Left lobe of liver (tissue), 2 donors: ENCODE measurements around the gene NHP2. TPM values are rescaled to one million over a fixed set of nuclear protein-coding genes. Genes with fewer than 3 reads are reported as not detected.
A peak's percentile ranks its signal among the peaks of the same experiment; 100 is the strongest.
"Not testable (repeated sequence)": the region's sequence is repeated elsewhere in the genome, so short reads cannot be mapped to it uniquely, and the experiment has no call there.

ENCODE experiments used
- ATAC-seq: fragments of 200-7000 bp; cut with Tn5 transposase; one replicate; pipeline ENCODE4 v1.9.1; 2020; ENCODE audit warnings: mild to moderate bottlenecking, moderate library complexity
- DNase-seq: peaks from one replicate; pipeline ENCODE4 v3.0.0-alpha.2; 2020; ENCODE audit warnings: low spot score
- total RNA-seq: library from RNA; stranded (reverse); gene quantifications from one replicate; pipeline ENCODE4 v1.2.1, GENCODE V29; 2021
- donor health status: DM: no; HTN: no; CAD: no; lungs with moderate emphysema.
- donor health status: DM: no; HTN: yes; CAD: no.

The NHP2 gene
- total RNA-seq: 45.6 TPM

DNA sequence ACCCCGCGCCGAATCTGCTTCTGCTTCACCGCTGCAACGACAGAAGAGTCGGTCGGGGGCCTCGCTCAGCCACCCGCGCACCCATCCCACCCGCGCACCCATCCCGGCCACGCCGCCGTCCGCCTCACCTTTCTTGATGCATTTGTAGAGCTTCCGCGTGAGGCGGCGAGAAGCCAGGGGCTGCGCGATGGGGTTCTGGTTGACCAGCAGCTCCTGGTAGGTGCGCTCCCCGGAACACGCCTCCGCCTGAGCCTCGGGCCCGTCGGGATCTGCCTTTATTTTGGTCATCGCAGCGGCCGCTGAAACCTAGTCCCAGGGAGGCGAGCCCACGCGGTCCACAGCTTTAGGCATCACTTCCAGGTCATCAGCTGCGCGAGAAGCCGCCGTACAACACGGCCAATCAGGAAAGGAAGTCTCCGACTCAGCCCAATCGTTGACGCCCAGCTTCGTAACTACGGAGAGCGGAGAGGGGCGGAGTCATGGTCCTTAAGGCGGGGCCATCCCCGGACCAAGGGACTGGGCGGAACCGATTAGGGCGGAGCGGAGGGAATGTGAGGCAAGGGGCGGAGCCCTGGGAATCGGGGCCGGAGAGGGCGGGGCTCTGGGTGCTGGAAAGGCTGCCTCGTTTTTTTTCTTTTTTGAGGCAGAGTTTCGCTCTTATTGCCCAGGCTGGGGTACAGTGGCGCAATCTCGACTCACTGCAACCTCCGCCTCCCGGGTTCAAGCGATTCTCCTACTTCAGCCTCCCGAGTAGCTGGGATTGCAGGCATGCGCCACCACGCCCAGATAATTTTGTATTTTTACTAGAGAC is at the start of gene NHP2:
Gene NHP2 (minus strand): TSS at position 356 of the 811 bp plus-strand sequence. CDS start 68 bp downstream, at position 288.
- DNase-seq (peak; percentile 99), ATAC-seq (peak; percentile 97)

DNA sequence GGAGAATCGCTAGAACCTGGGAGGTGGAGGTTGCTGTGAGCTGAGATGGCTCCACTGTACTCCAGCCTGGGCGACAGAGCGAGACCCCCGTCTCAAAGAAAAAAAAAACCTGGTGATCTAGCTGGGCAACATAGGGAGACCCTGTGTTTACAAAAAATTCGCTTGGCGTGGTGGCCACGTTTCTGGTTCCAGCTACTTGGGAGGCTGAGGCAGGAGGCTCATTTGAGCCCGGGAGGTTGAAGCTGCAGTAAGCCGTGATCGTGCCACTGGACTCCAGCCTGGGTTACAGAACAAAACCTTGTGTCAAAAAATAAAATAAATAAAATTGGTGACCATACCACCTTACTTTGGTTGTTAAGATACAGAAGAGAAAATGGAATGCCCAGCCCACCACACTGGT is 48.9 kb upstream of the NHP2 start:
- no peak for ATAC-seq
- DNase-seq: no peak

DNA sequence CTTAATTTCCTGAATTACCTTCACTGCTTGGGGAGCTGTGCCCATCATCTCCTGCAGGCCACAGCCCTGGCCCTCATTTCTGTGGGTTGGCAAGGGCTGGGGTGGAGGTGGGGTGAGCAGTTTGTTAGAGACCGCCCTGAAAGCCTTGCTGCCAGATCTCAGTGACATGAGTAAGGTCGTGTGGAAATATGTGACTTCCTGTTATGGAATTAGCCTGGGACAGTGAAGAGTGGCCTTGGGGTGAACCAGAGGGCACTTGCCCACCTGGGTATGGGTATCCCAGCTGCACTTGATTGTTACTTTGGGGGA is 48.2 kb upstream of the NHP2 start:
- no peak for DNase-seq
- ATAC-seq: no peak

DNA sequence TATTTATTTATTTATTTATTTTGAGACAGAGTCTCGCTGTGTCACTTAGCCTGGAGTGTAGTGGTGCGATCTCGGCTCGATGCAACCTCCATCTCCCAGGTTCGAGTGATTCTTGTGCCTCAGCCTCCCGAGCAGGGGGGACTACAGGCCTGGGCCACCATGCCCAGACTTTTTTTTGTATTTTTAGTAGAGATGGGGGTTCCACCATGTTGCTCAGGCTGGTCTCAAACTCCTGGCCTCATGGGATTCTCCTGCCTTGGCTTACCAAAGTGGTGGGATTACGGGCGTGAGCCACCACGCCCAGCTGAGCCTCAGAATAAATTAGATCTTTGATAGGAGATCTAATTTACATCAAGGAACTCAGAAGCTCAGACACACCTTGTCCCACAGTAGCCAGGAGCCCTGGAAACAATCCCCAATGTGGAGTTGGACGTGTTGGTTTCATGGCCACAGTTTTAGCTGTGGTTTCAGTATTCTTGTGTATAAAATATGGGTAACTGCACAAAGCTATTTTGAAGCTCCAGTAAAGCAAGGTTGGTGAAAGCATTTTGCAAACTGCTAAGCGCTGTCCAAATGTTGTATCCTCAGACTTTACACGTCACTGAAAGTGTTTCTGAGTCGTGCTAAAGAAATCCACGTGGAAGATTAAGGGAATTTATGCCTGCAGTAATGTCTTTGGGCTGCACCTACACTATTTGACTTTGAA is 47.7 kb upstream of the NHP2 start:
- DNase-seq: no peak
- no peak for ATAC-seq

DNA sequence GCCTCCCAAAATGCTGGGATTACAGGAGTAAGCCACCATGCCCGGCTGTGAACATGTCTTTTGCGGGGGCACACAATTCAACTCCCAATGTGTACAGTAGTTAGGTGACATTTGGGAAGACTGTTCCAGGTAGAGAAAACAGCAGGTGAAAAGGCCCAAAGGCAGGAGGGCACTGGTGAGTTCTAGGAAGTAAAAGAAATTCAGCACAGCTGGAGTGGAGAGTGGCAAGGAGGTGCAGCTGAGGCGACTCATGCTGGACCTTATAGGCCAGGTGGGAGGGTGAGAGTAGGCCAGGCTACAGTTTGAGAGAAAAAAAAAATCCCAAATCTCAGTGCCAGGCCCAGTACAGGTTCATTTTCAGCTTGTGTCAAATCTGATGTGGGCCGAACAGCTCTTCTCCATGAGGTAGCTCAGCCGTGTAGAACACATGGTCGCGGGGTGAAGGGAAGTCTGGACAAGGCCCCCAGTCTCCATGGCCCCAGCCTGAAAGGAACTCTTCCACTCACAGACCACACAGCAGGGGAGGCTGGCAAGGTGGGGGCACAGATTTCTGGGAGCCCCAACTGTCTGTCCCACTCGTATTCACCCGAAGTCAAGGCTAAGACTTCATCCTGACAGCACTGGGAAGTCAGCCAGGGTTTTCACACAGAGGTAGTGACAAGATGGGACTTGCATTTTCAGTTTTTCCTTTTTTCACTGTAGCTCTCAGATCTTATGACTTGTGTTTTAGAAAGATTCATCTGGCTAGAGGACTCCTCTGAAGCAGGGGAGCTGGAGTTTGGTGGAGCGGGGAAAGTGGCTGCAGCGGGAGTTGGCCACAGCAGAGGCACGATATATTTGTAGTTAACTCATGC is 46.1 kb upstream of the NHP2 start:
- ATAC-seq (no peak), DNase-seq (no peak)

DNA sequence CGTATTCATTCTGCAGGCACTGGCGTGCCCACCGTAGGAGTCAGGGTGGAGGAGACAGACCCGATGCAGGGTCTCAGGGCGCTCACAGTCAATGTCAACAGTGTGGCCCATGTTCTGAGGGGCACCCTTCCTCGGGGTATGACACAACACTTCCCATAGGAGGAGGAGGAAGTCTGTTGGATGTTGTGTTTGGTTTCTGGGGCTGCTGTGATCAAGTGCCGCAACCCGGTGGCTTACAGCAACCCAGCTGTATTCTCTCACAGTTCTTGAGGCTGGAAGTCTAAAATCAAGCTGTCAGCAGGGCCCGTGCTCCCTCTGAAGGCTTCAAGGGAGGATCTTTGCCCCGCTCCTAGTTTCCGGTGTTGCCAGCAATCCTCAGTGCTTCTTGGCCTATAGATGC is 45.0 kb upstream of the NHP2 start:
- ATAC-seq (no peak), DNase-seq (no peak)

DNA sequence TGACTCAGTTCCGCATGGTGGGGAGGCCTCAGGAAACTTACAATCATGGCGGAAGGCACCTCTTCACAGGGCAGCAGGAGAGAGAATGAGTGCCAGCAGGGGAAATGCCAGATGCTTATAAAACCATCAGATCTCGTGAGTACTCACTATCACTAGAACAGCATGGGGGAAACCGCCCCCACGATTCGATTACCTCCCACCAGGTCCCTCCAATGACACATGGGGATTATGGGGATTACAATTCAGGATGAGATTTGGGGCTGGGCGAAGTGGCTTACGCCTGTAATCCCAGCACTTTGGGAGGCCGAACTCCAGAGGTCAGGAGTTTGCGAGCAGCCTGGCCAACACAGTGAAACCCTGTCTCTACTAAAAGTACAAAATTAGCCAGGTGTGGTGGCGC is 44.5 kb upstream of the NHP2 start:
- ATAC-seq, DNase-seq: not testable (repeated sequence)

DNA sequence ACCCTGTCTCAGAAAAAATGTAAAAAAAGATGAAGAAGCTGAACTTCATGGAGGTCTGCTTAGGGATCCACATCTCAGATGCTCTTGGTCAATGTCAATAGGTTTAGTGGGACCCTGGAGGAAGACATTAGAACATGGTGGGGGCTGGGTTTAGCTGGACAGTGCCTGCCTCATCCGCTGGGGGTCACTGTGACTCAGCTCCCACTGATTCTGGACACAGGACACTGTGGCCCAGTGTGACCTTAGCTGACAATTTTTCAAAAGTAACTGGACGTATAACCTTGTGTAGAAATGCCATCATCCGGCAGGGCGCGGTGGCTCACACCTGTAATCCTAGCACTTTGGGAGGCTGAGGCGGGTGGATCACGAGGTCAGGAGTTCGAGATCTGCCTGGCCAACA is 43.3 kb upstream of the NHP2 start:
- no peak for DNase-seq
- peak; percentile 73 for ATAC-seq

DNA sequence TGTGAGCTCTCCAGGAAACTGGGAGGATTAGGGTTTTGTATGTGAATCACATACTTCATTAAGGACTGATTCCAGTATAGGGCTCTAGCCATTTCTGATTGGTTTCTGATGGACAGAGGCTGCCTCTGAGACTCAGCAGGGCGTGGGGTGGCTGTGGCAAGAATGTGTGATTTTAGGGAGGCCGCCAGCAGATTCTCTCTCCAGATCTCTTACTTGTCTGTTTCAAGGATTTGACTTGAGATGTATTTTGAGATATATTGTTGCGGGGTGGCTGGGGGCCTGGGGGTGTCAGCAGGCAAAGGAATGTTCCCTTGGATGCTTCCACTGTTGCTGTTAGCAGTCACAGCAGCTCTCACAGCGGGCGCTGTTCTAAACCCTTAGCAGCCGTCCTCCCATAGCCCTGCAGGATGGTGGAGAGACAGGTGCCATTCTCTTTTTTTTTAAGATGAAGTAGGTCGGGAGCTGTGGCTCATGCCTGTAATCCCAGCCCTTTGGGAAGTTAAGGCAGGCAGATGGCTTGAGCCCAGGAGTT is 42.7 kb upstream of the NHP2 start:
- ATAC-seq: no peak
- DNase-seq: no peak

DNA sequence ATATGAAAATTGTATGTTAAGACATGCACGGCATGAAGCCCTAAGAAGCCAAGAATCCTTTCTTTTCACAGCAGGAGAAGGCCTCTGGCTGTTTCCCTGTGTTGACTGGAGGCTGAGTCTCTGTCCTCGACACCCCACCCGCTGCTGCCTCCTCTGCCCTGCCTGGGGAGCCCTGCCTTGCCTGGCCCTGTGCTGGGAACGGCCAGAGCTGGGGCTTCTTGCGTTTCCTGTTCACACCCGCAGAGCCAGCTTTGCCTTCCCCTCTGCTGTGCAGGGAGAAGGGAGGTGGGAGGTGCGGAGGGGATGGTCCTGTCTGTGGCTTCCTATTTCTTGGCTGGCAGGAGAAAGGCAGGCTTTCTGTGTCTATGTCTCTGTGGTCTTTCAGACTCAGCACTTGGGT is 40.3 kb upstream of the NHP2 start:
- ATAC-seq (no peak), DNase-seq (no peak)

DNA sequence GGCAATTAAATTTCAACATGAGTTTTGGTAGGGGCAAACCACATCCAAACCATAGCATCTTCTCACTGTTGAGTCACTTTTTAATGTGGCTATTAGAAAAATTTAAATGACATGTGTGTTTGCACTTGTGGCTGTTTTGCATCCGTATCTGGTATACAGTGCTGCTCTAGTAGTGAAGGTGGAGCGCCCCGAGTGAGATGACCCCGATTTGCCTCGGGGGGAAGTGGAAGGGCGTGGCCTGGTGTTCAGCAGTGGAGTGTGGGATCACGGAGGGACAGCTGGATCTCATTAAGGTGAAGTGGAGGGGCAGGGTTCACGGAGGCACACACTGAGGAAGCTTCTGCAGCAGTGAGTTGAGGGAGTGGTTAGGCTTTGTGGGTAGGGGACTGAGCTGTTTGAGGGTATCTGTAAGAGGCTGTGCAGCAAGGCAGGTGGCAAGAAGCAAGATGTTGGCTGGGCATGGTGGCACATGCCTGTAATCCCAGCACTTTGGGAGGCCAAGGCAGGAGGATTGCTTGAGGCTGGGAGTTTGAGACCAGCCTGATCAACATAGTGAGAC is 39.6 kb upstream of the NHP2 start:
- ATAC-seq (no peak), DNase-seq (no peak)

DNA sequence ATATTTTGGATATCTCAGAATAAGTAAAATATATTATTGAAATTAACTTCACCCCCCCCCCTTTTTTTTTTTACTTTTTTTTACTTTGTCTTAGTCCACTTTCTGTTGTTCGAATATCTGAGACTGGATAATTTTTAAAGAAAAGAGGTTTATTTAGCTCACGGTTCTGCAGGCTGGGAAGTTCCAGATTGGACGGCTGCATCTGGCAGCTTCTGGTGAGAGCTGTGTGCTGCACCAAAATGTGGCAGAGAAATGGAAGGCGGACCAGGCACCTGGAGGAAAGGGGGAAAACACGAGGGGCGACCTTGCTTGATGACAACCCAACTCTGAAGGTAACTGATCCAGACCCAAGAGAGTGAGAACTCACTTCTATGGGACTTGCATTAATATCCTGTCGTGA is 39.1 kb upstream of the NHP2 start:
- ATAC-seq: no peak
- no peak for DNase-seq

DNA sequence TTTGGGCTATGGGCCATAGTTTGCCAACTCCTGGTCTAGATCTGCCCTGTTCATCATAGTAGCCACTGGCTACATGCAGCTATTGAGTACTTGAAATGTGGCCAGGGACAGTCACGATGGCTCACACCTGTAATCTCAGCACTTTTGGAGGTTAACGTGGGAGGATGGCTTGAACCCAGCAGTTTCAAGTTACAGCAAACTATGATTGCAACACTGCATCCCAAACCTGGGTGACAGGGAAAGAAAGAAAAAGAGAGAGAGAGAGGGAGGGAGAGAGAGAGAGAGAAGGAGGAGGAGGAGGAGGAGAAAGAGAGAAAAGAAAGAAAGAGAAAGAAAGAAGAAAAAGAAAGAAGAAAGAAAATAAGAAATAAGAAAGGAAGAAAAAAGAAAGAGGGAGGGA is 38.6 kb upstream of the NHP2 start:
- peak; percentile 77 for DNase-seq

DNA sequence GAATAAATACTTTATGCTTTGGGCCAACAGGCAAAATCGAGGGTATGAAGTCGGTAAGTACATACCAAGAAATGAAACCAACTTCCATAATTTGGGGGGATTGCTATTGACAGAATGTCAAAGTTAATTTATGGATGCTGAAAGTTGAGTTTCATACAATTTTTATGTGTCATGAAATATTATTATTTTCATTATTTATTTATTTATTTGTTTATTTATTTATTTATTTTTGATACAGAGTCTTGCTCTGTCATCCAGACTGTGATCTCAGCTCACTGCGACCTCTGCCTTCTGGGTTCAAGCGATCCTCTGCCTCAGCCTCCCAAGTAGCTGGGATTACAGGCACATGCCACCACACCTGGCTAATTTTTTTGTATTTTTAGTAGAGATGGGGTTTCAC is 38.0 kb upstream of the NHP2 start:
- DNase-seq (no peak), ATAC-seq (no peak)

More for the DNA sequence above, 38.6 kb upstream of the NHP2 start:
- ATAC-seq: peak; percentile 77

DNA sequence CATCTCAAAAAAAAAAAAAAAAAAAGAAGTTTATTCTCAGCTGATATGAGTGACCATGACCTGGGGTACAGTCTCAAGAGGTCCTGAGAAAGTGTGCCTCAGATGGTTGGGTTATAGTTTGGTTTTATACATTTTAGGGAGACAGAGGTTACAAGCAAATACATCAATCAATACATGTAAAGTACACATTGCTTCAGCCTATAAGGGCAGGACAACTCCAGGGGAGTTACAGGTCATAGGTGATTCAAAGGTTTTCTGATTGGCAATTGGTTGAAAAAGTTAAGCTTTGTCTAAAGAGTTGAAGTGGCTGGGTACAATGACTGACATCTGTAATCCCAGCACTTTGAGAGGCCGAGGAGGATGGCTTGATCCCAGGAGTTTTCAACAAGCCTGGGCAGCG is 35.7 kb upstream of the NHP2 start:
- ATAC-seq (no peak), DNase-seq (no peak)

DNA sequence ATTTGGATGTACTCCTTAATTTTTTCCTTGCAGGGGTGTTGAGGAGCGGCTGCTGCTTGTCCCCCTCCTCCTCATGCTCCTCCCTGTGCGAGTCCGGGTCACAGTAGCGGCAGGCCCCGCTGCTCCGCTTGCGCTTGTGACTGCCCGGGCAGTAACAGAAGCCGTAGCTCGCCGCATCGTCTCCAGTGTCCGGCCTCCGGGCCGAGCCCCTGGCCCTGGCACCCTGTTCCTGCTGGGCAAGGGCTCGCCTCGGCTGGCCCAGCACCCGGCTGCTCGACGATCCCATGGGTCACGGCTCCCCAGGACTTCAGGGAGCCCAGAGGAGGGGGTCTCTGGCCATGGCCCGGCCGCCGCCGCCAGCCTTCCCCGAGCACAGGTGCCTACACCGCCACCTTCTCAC is 33.3 kb upstream of the NHP2 start, which contains the start of gene GMCL2:
Gene GMCL2 (minus strand): TSS at position 358 of the 400 bp plus-strand sequence. CDS start 72 bp downstream, at position 286.
- DNase-seq: no peak
- ATAC-seq: no peak

DNA sequence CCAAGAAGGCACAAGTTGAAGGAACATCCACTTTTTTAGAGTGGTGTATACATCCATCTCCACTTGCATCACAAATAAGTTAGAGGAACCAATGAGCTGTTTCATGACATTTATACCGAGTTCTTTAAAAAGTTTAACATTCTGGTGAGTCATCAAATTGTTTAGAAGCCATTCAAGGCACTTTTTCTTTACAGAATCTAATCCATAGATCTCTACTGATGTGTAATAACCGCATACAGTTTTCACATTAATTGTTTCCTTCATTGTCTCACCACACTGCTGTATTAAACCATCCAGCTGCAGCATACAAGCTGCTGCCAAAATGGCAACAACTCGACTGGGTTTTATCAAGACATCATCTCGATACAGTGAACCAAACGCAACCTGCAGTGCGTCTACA is 32.7 kb upstream of the NHP2 start:
- ATAC-seq: no peak
- DNase-seq: no peak

DNA sequence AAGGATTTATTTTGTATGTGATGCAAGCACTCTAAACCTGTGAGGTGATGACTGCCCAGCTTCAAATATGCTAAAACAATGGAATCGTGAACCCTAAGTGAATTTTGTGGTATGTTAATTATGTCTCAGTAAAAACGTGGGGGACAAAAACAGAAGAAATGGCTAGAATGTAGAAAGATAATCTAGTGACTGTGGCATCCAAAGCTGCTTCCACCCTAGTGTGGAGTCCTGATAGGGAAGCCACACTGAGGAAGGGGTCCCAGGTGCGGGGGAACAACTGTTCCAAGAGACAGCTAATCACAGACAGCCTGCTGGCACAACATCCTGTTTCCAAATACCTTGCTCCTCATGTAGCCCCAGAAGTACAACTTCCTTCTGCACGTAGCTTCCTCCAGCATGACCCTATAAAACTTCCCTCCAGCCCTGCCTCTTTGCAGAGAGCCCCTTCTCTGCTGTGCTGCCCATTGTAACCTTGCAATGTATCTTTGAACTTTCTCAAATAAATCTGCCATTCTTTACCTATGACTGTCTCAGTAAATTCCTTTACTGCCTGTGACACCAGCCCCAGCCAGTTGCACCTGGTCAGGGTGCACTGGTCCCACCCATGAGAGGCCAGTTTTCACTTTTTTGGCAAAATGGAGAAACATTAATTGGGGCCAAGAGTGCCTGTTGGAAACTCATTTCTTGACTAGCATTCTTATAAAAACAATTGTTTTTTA is 28.6 kb upstream of the NHP2 start:
- DNase-seq: no peak
- ATAC-seq: no peak

DNA sequence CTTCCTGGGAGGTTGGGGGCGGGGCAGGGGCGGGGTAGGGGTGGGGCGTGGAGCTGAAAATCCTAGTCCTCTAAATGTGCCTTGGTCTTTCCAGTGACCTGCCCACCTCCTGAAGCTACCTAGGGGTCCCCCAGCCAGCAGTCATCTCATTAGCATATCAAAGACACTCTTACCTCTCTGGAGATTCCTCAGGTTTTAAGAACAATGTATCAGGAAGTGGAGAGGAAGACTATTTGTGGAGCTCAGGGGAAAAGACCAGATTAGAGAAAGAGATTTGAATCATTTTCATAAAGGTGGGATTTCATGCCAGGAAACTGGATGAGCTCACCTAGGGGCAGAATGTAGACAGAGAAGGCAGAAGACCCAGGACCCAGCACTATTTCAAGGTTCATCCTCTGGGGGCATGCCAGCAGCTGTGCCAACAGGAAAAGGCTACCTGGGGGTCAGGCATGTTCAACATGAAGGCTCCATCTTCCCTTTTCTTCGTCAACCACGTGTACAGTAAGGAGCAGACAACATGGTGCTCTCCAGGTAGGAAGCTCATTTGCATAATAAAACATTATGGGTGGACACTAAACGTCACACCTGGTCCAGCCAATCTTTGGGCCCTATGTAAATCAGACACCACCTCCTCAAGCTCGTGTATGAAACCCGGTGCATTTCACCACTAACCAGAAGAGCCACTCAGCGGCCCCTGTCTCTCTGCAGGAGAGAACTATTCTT is 26.6 kb upstream of the NHP2 start:
- ATAC-seq: no peak
- no peak for DNase-seq

DNA sequence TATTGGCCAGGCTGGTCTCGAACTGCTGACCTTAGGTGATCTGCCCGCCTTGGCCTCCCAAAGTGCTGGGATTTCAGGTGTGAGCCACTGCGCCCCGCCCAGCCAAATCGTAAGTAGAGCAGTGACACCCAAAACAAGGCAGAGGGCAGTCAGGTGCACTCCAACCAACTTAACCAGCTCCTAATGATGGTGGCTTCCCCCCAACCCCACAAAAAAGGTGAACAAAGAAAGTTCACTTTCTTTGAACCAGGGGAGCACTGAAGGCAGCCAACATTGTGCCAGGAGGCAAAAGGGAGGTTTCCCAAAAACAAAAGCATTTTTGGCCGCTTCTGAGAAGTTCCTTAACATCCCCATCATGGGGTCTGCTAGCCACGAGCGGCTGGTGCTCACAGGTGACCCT is 23.9 kb upstream of the NHP2 start:
- DNase-seq: no peak
- no peak for ATAC-seq
